Astrocyte (in vitro differentiated cells and primary cell): ENCODE results near the gene GTF2IRD1. TPM values are rescaled to one million over a fixed set of nuclear protein-coding genes. Genes with fewer than 3 reads are reported as not detected.

Experiments used
- DNase-seq: peaks from one replicate; pipeline ENCODE4 v3.0.0-alpha.2; 2010; ENCODE audit warnings: low read depth
- FAIRE-seq: peaks from 2 replicates; lab custom pipeline; 2011; peaks lifted over from hg19 to GRCh38; lab: Jason Lieb, UNC
- H2AFZ ChIP-seq: 2 replicates; pipeline ENCODE4 v1.6.0; 2012; ENCODE audit warnings: low read depth, low read length, inconsistent platforms
- H3K27ac ChIP-seq: 2 replicates; pipeline ENCODE4 v1.5.1; 2011; ENCODE audit warnings: low read depth, low read length, inconsistent platforms
- H3K27me3 ChIP-seq: 2 replicates; pipeline ENCODE4 v1.6.0; 2011; ENCODE audit warnings: low read length, inconsistent platforms; ENCODE audit not compliant: insufficient read depth
- H3K36me3 ChIP-seq: 2 replicates; pipeline ENCODE4 v1.5.1; 2011; ENCODE audit warnings: low read length, inconsistent platforms; ENCODE audit not compliant: insufficient read depth
- H3K4me1 ChIP-seq: 2 replicates; pipeline ENCODE4 v1.5.1; 2011; ENCODE audit warnings: low read length, inconsistent platforms; ENCODE audit not compliant: insufficient read depth
- H3K4me2 ChIP-seq: 2 replicates; pipeline ENCODE4 v1.6.0; 2012; ENCODE audit warnings: low read length, inconsistent platforms
- H3K4me3 ChIP-seq: 2 replicates; pipeline ENCODE4 v1.5.1; 2011; ENCODE audit warnings: low read depth, mild to moderate bottlenecking, low read length, inconsistent platforms; ENCODE audit not compliant: insufficient read depth
- H3K79me2 ChIP-seq: 2 replicates; pipeline ENCODE4 v1.6.0; 2012; ENCODE audit warnings: mild to moderate bottlenecking, low read length, inconsistent platforms; ENCODE audit not compliant: insufficient read depth
- H3K9ac ChIP-seq: 2 replicates; pipeline ENCODE4 v1.6.0; 2012; ENCODE audit warnings: mild to moderate bottlenecking, low read length, inconsistent platforms
- H3K9me3 ChIP-seq: 2 replicates; pipeline ENCODE4 v1.5.1; 2012; ENCODE audit warnings: low read depth, mild to moderate bottlenecking, low read length, inconsistent platforms; ENCODE audit not compliant: insufficient read depth
- H4K20me1 ChIP-seq: 2 replicates; pipeline ENCODE4 v1.6.0; 2012; ENCODE audit warnings: low read length, inconsistent platforms; ENCODE audit not compliant: insufficient read depth
- H3K27ac Mint-ChIP-seq: one replicate; pipeline ENCODE4 v1.8.0; 2021; ENCODE audit warnings: mild to moderate bottlenecking, mixed read lengths; ENCODE audit not compliant: unreplicated experiment
- H3K27me3 Mint-ChIP-seq: one replicate; pipeline ENCODE4 v1.8.0; 2021; ENCODE audit warnings: low read depth, mixed read lengths; ENCODE audit not compliant: unreplicated experiment
- H3K36me3 Mint-ChIP-seq: one replicate; pipeline ENCODE4 v1.8.0; 2021; ENCODE audit warnings: low read depth, mixed read lengths; ENCODE audit not compliant: unreplicated experiment
- H3K4me1 Mint-ChIP-seq: one replicate; pipeline ENCODE4 v1.8.0; 2021; ENCODE audit warnings: low read depth, mixed read lengths; ENCODE audit not compliant: unreplicated experiment
- H3K4me3 Mint-ChIP-seq: one replicate; pipeline ENCODE4 v1.8.0; 2021; ENCODE audit warnings: mild to moderate bottlenecking, moderate library complexity, mixed read lengths; ENCODE audit not compliant: unreplicated experiment
- H3K9me3 Mint-ChIP-seq: one replicate; pipeline ENCODE4 v1.8.0; 2021; ENCODE audit warnings: mild to moderate bottlenecking, mixed read lengths; ENCODE audit not compliant: unreplicated experiment
- CTCF ChIP-seq: IDR thresholded peaks from 2 replicates; pipeline ENCODE4 v1.5.1; 2011; ENCODE audit warnings: low read depth, mild to moderate bottlenecking, inconsistent platforms, low read length, moderate library complexity; ENCODE audit not compliant: insufficient read depth
- EZH2 ChIP-seq: IDR thresholded peaks from 2 replicates; pipeline ENCODE4 v1.6.1; 2012; ENCODE audit warnings: mild to moderate bottlenecking, low read length, inconsistent platforms; ENCODE audit not compliant: insufficient read depth
- total RNA-seq: library from RNA; stranded (reverse); gene quantifications from 2 replicates; pipeline ENCODE4 v1.2.1, GENCODE V29; 2021

Gene GTF2IRD1
- total RNA-seq, 1 donor from 2014 or later, result 19.3 TPM

DNA sequence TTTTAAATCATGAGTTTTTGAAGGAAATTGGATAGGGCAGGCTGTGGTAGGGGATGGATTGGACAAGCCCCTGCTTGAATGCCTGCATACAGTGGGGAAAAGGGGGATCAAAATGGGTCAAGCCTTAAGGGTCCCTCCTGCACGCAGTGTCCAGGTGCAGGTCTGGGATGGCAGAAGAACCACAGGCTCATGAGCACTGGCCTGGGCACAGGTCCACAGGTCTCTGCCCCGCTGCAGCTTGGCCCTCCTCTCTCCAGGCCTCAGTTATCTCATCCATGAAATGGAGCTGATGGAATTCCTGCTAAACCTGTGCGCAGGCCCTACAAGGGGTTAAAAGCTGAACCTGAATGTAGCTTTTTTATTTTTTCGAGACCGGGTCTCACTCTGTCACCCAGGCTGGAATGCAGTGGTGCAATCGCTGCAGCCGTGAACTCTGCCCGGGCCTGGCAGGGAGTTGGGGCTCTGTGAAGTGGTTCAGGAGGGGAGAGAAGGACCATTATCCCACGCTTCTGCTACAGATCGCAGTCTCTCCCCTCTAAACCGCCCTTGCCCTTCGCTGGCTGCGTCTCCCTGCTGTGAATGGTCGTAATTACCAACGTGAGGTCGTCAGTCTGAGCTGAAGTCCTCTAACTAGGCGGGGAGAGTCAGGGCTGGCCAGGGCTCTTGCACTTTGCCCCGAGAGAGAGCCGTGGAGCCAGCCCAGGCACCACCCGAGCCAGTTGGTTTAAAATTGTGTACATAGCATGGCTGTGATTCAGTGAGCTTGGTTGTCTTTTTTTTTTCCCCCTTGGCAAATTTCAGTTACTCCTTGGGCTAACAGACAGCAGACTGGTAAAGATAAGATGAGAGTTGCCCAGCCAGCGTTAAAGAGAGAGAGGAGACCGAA, 126.3 kb downstream of the GTF2IRD1 start:
- Histone ChIP-seq H3K4me1 (peaks cover 14% of the 10 kb centered on the region), H3K9me3 (no peaks in the 10 kb centered on the region), H3K4me2 (no peak overlapping the region), H2AFZ (no peak overlapping the region), H3K36me3 (no peaks in the 10 kb centered on the region), H3K27me3 (no peaks in the 10 kb centered on the region), H3K79me2 (no peaks in the 10 kb centered on the region), H3K27ac (no peak overlapping the region), H4K20me1 (peaks cover 1% of the 10 kb centered on the region), H3K4me3 (no peak overlapping the region), H3K9ac (no peak overlapping the region)
- H3K9me3 Mint-ChIP-seq, result no peaks in the 10 kb centered on the region
- peaks cover 16% of the 10 kb centered on the region for H3K4me1 Mint-ChIP-seq
- peak overlapping the region; percentile 53 for H3K27ac Mint-ChIP-seq
- peaks cover 11% of the 10 kb centered on the region for H3K36me3 Mint-ChIP-seq
- H3K27me3 Mint-ChIP-seq, result no peaks in the 10 kb centered on the region
- TF ChIP-seq EZH2 (no peak), CTCF (no peak)
- H3K4me3 Mint-ChIP-seq, result no peak overlapping the region
- DNase-seq, result no peak
- no peak for FAIRE-seq

DNA sequence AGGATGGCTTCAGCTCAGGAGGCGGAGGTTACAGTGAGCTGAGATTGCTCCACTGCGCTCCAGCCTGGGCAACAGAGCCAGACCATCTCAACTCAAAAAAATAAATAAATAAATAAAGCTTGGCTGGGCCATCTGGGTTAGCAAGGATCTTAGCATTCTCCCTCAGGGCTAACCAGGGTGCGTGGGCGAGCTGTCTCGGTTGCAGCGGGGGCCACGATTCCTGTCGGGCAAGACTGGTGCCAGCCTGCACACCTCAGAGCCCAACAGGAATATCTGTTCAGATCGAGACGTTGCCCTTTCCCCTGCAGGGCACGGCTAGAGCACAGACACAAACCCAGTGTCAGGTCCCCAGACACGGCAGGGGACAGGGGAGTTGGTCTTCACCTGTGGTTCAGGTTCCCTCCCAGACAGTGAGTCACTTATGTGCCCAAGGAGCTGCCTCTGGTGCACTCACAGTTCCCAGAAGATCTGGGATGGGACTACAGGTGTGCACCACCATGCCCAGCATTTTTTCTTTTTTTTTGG, 128.3 kb downstream of the GTF2IRD1 start:
- Mint-ChIP-seq H3K4me1 (peaks cover 12% of the 10 kb centered on the region), H3K4me3 (no peak overlapping the region), H3K27ac (no peak overlapping the region), H3K36me3 (peaks cover 6% of the 10 kb centered on the region), H3K27me3 (no peaks in the 10 kb centered on the region), H3K9me3 (no peaks in the 10 kb centered on the region)
- Histone ChIP-seq H3K79me2 (no peaks in the 10 kb centered on the region), H3K36me3 (no peaks in the 10 kb centered on the region), H3K4me2 (no peak overlapping the region), H3K9me3 (no peaks in the 10 kb centered on the region), H3K27ac (no peak overlapping the region), H3K27me3 (no peaks in the 10 kb centered on the region), H3K4me1 (peaks cover 7% of the 10 kb centered on the region), H4K20me1 (no peaks in the 10 kb centered on the region), H2AFZ (no peak overlapping the region), H3K4me3 (no peak overlapping the region), H3K9ac (no peak overlapping the region)
- FAIRE-seq (no peak), DNase-seq (no peak)
- no peak for TF ChIP-seq EZH2

DNA sequence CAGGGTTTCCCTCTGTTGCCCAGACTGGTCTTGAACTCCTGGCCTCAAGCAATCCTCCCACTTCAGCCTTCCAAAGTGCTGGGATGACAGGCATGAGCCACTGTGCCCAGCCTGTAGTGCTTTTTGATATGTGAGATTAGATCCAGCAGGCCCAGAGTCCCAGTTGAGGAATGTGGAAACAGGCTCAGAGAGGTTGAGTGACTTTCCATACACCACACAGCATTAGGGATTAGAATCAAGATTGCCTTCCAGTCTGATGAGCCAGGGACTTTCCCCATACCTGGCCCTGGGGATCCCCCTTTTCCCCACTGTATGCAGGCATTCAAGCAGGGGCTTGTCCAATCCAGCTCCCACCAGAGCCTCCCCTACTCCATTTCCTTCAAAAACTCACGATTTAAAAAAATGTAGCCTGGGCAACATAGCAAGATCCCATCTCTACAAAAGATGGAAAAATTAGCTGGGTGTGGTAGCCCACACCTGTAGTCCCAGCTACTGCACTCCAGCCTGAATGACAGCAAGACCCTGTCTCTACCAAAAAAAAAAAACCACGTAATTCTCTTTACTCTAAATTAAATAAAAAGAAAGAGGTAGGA, 128.8 kb downstream of the GTF2IRD1 start:
- no peaks in the 10 kb centered on the region for H3K36me3 ChIP-seq
- Mint-ChIP-seq H3K4me3 (no peak overlapping the region), H3K36me3 (peaks cover 6% of the 10 kb centered on the region), H3K27ac (no peak overlapping the region), H3K4me1 (peaks cover 17% of the 10 kb centered on the region), H3K27me3 (no peaks in the 10 kb centered on the region), H3K9me3 (no peaks in the 10 kb centered on the region)
- H4K20me1 ChIP-seq, result no peaks in the 10 kb centered on the region
- no peak overlapping the region for H3K27ac ChIP-seq
- TF ChIP-seq EZH2, result no peak
- no peak for TF ChIP-seq CTCF
- peaks cover 10% of the 10 kb centered on the region for H3K4me1 ChIP-seq
- no peak overlapping the region for H3K4me3 ChIP-seq
- no peak overlapping the region for H3K9ac ChIP-seq
- no peaks in the 10 kb centered on the region for H3K27me3 ChIP-seq
- H2AFZ ChIP-seq, result no peak overlapping the region
- no peaks in the 10 kb centered on the region for H3K9me3 ChIP-seq
- DNase-seq (no peak), FAIRE-seq (no peak)
- H3K79me2 ChIP-seq, result no peaks in the 10 kb centered on the region
- no peak overlapping the region for H3K4me2 ChIP-seq
